Endometrial microvascular endothelial cells (primary cell): ENCODE results near the gene CRYBG3. TPM values are rescaled to one million over a fixed set of nuclear protein-coding genes. Genes with fewer than 3 reads are reported as not detected.
"Not testable (repeated sequence)": the region's sequence is repeated elsewhere in the genome, so short reads cannot be mapped to it uniquely, and the experiment has no call there.

Source experiments
- in situ Hi-C: cut with HindIII; loops from 2 replicates; pipeline ENCODE4 v1.10.0; 2017; ENCODE audit warnings: low sequenced_read_pairs, low pct_unique_long_range_greater_than_20kb; ENCODE audit errors: inconsistent ontology term
- total RNA-seq: library from RNA; depleted of rRNA; stranded (reverse); fragments of >200 nt; gene quantifications from one replicate; pipeline ENCODE4 v1.2.3, GENCODE V29; 2015; ENCODE audit errors: inconsistent ontology term

Gene CRYBG3
- total RNA-seq, 1 donor from 2014 or later: 10.1 TPM

- in situ Hi-C loops: no loop called here
These were observed 8.8 kb downstream of the CRYBG3 start for GRCh38 chr3:97830638-97831037.

- in situ Hi-C loops: no loop called here
These were observed 9.3 kb downstream of the CRYBG3 start for GRCh38 chr3:97831140-97831539.

- in situ Hi-C loops: not testable (repeated sequence)
These were observed 11.4 kb downstream of the CRYBG3 start for GRCh38 chr3:97833184-97833583.

GRCh38 chr3:97835761-97836160 lies 13.9 kb downstream of the CRYBG3 start:
- in situ Hi-C loops: no loop called here

GRCh38 chr3:97838393-97838792 lies 16.6 kb downstream of the CRYBG3 start:
- in situ Hi-C loops: no loop called here

- in situ Hi-C loops: no loop called here
These were observed 18.1 kb downstream of the CRYBG3 start for GRCh38 chr3:97839944-97840343.

GRCh38 chr3:97841304-97841703 lies 19.5 kb downstream of the CRYBG3 start:
- in situ Hi-C loops: no loop called here

- in situ Hi-C loops: no loop called here
These were observed 20.1 kb downstream of the CRYBG3 start for GRCh38 chr3:97841956-97842355.

- in situ Hi-C loops: no loop called here
These were observed 27.0 kb downstream of the CRYBG3 start for GRCh38 chr3:97848779-97849178.

- in situ Hi-C loops: no loop called here
These were observed 35.6 kb downstream of the CRYBG3 start for GRCh38 chr3:97857401-97857800.

- in situ Hi-C loops: no loop called here
These were observed 38.6 kb downstream of the CRYBG3 start for GRCh38 chr3:97860364-97860763.

GRCh38 chr3:97862582-97862981 lies 40.8 kb downstream of the CRYBG3 start:
- in situ Hi-C loops: no loop called here

GRCh38 chr3:97863031-97863430 lies 41.2 kb downstream of the CRYBG3 start:
- in situ Hi-C loops: no loop called here

GRCh38 chr3:97863775-97864174 lies 42.0 kb downstream of the CRYBG3 start:
- in situ Hi-C loops: no loop called here

GRCh38 chr3:97871186-97871585 lies 49.4 kb downstream of the CRYBG3 start:
- in situ Hi-C loops: no loop called here

- in situ Hi-C loops: no loop called here
These were observed 50.2 kb downstream of the CRYBG3 start for GRCh38 chr3:97871801-97872524.

GRCh38 chr3:97872525-97873042 lies 50.8 kb downstream of the CRYBG3 start:
- in situ Hi-C loops: no loop called here

GRCh38 chr3:97880267-97880666 lies 58.5 kb downstream of the CRYBG3 start:
- in situ Hi-C loops: no loop called here

- in situ Hi-C loops: no loop called here
These were observed 61.3 kb downstream of the CRYBG3 start for GRCh38 chr3:97882975-97883598.

- in situ Hi-C loops: no loop called here
These were observed 61.9 kb downstream of the CRYBG3 start for GRCh38 chr3:97883736-97884135.
